Endothelial cell of umbilical vein (primary cell): ENCODE results near the gene BCAS3. TPM values are rescaled to one million over a fixed set of nuclear protein-coding genes. Genes with fewer than 3 reads are reported as not detected.

Experiments used
- BruUV-seq: library from RNA; stranded (reverse); fragments of 400-500 nt; replicated peaks from 2 replicates; lab custom pipeline; 2021; lab: Mats Ljungman, UMichigan
- CTCF ChIA-PET: fragments of 300-600, 350-600 bp; sonication (Branson Sonifier 250); formaldehyde crosslinking; loops from one replicate; lab custom pipeline; 2021; ENCODE audit warnings: antibody characterized with exemption, inconsistent platforms; lab: Charles Lee
- POLR2A ChIA-PET: fragments of 300-600, 350-600 bp; sonication (Branson Sonifier 250); formaldehyde crosslinking; loops from one replicate; lab custom pipeline; 2021; ENCODE audit warnings: antibody characterized with exemption, inconsistent platforms; lab: Charles Lee
- DNase-seq: peaks from one replicate; pipeline ENCODE4 v3.0.0-alpha.2; 2011; ENCODE audit warnings: low read depth, low spot score
- FAIRE-seq: peaks from 2 replicates; lab custom pipeline; 2011; peaks lifted over from hg19 to GRCh38; lab: Jason Lieb, UNC
- H2AFZ ChIP-seq: 2 replicates; pipeline ENCODE4 v1.6.0; 2012; ENCODE audit warnings: low read depth, low read length, control low read depth, inconsistent platforms
- H3K27ac ChIP-seq: 2 replicates; pipeline ENCODE4 v1.5.1; 2011; ENCODE audit warnings: low read depth, mild to moderate bottlenecking, control low read depth, low read length, moderate library complexity; ENCODE audit not compliant: insufficient read depth
- H3K27me3 ChIP-seq, 2 experiments: 2 replicates each; pipeline versions ENCODE4 v1.6.0 to v1.6.1; 2011; ENCODE audit warnings: low read length in 2 of 2, mixed read lengths in 1 of 2; ENCODE audit not compliant: control insufficient read depth in 2 of 2, insufficient read depth in 2 of 2
- H3K36me3 ChIP-seq, 2 experiments: 2 replicates in 1 of 2; 3 replicates in 1 of 2; pipeline ENCODE4 v1.5.1; 2011; ENCODE audit warnings: low read length in 2 of 2, mild to moderate bottlenecking in 1 of 2, moderate library complexity in 1 of 2; ENCODE audit not compliant: control insufficient read depth in 2 of 2, insufficient read depth in 2 of 2; ENCODE audit errors: extremely low read depth in 1 of 2
- H3K4me1 ChIP-seq: 3 replicates; pipeline ENCODE4 v1.5.1; 2011; ENCODE audit warnings: mild to moderate bottlenecking, low read length; ENCODE audit not compliant: control insufficient read depth, insufficient read depth; ENCODE audit errors: extremely low read depth
- H3K4me2 ChIP-seq: 2 replicates; pipeline ENCODE4 v1.6.1; 2011; ENCODE audit warnings: low read length, control low read depth, mixed read lengths; ENCODE audit not compliant: insufficient read depth
- H3K4me3 ChIP-seq, 3 experiments: fragments of 200-600 bp in 1 of 3; sonication (generic), shearing (Covaris generic) in 1 of 3; replicated peaks in 1 of 3; 2 replicates each; pipeline ENCODE4 v1.5.1; 2011 to 2016; ENCODE audit warnings: control low read depth in 3 of 3, low read length in 3 of 3, mild to moderate bottlenecking in 2 of 3, inconsistent platforms in 1 of 3, low read depth in 1 of 3, moderate library complexity in 1 of 3; ENCODE audit not compliant: insufficient read depth in 1 of 3
- H3K79me2 ChIP-seq: 2 replicates; pipeline ENCODE4 v1.6.0; 2012; ENCODE audit warnings: low read length, inconsistent platforms; ENCODE audit not compliant: control insufficient read depth, insufficient read depth
- H3K9ac ChIP-seq: replicated peaks from 2 replicates; pipeline ENCODE3; 2011; ENCODE audit warnings: low read length, control low read depth; ENCODE audit not compliant: insufficient read depth; ENCODE audit errors: extremely low read depth
- H3K9me1 ChIP-seq: replicated peaks from 3 replicates; pipeline ENCODE4 v1.6.0; 2011; ENCODE audit warnings: mild to moderate bottlenecking, low read length; ENCODE audit not compliant: control insufficient read depth, insufficient read depth; ENCODE audit errors: extremely low read depth
- H3K9me3 ChIP-seq: replicated peaks from 2 replicates; pipeline ENCODE4 v1.5.1; 2012; ENCODE audit warnings: low read length, inconsistent platforms; ENCODE audit not compliant: control insufficient read depth, insufficient read depth
- H4K20me1 ChIP-seq: replicated peaks from 2 replicates; pipeline ENCODE3; 2011; ENCODE audit warnings: mild to moderate bottlenecking, low read length; ENCODE audit not compliant: control insufficient read depth, insufficient read depth; ENCODE audit errors: extremely low read depth
- CTCF ChIP-seq, 2 donors: IDR thresholded peaks; 1 replicate in 1 of 2; 2 replicates in 1 of 2; pipeline ENCODE4 v1.5.1; 2011; ENCODE audit warnings: low read length in 2 of 2, mild to moderate bottlenecking in 2 of 2, moderate library complexity in 2 of 2, control low read depth in 1 of 2, inconsistent platforms in 1 of 2, low read depth in 1 of 2; ENCODE audit not compliant: insufficient read depth in 1 of 2; ENCODE audit errors: extremely low read depth in 1 of 2
- EZH2 ChIP-seq: IDR thresholded peaks from 2 replicates; pipeline ENCODE4 v1.6.1; 2012; ENCODE audit warnings: borderline replicate concordance, low read depth, mild to moderate bottlenecking, moderate library complexity, low read length, inconsistent platforms; ENCODE audit not compliant: severe bottlenecking
- FOS ChIP-seq: IDR thresholded peaks from 2 replicates; pipeline ENCODE4 v1.6.1; 2011; ENCODE audit warnings: mild to moderate bottlenecking, low read length, moderate library complexity, borderline replicate concordance; ENCODE audit not compliant: insufficient read depth
- GATA2 ChIP-seq: IDR thresholded peaks from 2 replicates; pipeline ENCODE4 v1.7.0; 2011; ENCODE audit warnings: low read depth, mild to moderate bottlenecking, moderate library complexity, mixed read lengths, low read length; ENCODE audit not compliant: insufficient read length, insufficient read depth
- JUN ChIP-seq: IDR thresholded peaks from 2 replicates; pipeline ENCODE4 v1.6.1; 2011; ENCODE audit warnings: borderline replicate concordance, low read depth; ENCODE audit not compliant: insufficient read length, insufficient read depth
- MYC ChIP-seq: IDR thresholded peaks from one replicate; pipeline ENCODE4 v1.6.1; 2011; ENCODE audit warnings: mild to moderate bottlenecking, low read depth, low read length
- POLR2A ChIP-seq: IDR thresholded peaks from 2 replicates; pipeline ENCODE4 v1.6.1; 2012; ENCODE audit warnings: low read depth, mild to moderate bottlenecking, control low read depth, low read length
- POLR2AphosphoS5 ChIP-seq: IDR thresholded peaks from 2 replicates; pipeline ENCODE4 v1.6.1; 2012; ENCODE audit warnings: low read depth, mild to moderate bottlenecking, control low read depth, low read length, moderate library complexity; ENCODE audit not compliant: insufficient read depth
- dilution Hi-C: fragments of 300-500 bp; cut with MboI; formaldehyde crosslinking; loops from one replicate; pipeline ENCODE4 v1.15.0; 2019; ENCODE audit warnings: low sequenced_read_pairs; ENCODE audit not compliant: extremely low pct_ligation_motif_present
- intact Hi-C: fragments of 100-400 bp; cut with micrococcal nuclease; formaldehyde crosslinking; loops from one replicate; pipeline ENCODE4 v1.10.0; 2022
- polyA plus RNA-seq, 4 experiments: library from polyadenylated mRNA; depleted of rRNA in 3 of 4; stranded (reverse) in 3 of 4; unstranded in 1 of 4; fragments of >200 nt; gene quantifications; 2 replicates each; pipeline versions ENCODE4 v1.2.1 to v1.2.3, GENCODE V29; 2011 to 2012; ENCODE audit warnings: missing spikeins in 1 of 4
- total RNA-seq: library from RNA; stranded (reverse); gene quantifications from 2 replicates; pipeline ENCODE4 v1.2.3, GENCODE V29; 2021
- TF ChIP-seq, protein P1 (sequence below): IDR thresholded peaks from 2 replicates; pipeline ENCODE4 v1.6.1; 2011; ENCODE audit not compliant: insufficient read depth, insufficient read length

Gene BCAS3
- total and polyA plus RNA-seq, 2 donors (not counting 3 experiments of a cell fraction or from before 2014, with no cell fraction given): 8.2 to 16.0 TPM

GRCh38 chr17:61118871-61119270 lies 441.2 kb downstream of the BCAS3 start:
- DNase-seq (no peak), FAIRE-seq (no peak)
- CTCF ChIA-PET: no interaction called here
- Histone ChIP-seq H3K9me1 (no peaks in the 10 kb centered on the region), H2AFZ (no peak overlapping the region), H3K4me3 (no peak overlapping the region), H3K4me1 (no peaks in the 10 kb centered on the region), H3K27me3 (no peaks in the 10 kb centered on the region), H3K79me2 (no peaks in the 10 kb centered on the region), H3K36me3 (no peaks in the 10 kb centered on the region), H3K27ac (no peak overlapping the region), H3K9ac (no peak overlapping the region), H3K4me2 (no peak overlapping the region), H3K9me3 (no peaks in the 10 kb centered on the region), H4K20me1 (no peaks in the 10 kb centered on the region)
- intact Hi-C loops (no loop called here), dilution Hi-C loops (no loop called here)
- TF ChIP-seq FOS (no peak), POLR2A (no peak), CTCF (IDR thresholded peaks at IDR 0.05; ENCODE audit: extremely low read depth in 1 of 2, insufficient read depth in 1 of 2, low read depth in 1 of 2, low read length in 2 of 2) (no peak)
- TF ChIP-seq, protein P1, sequence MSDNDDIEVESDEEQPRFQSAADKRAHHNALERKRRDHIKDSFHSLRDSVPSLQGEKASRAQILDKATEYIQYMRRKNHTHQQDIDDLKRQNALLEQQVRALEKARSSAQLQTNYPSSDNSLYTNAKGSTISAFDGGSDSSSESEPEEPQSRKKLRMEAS: no peak
- POLR2A ChIA-PET: no interaction called here
- no TSS peak for BruUV-seq

- Histone ChIP-seq H3K4me3 (no peak overlapping the region), H3K79me2 (no peaks in the 10 kb centered on the region), H3K9me3 (no peaks in the 10 kb centered on the region), H3K9me1 (no peaks in the 10 kb centered on the region), H3K27ac (no peak overlapping the region), H3K36me3 (no peaks in the 10 kb centered on the region), H3K4me1 (no peaks in the 10 kb centered on the region), H2AFZ (no peak overlapping the region), H3K4me2 (no peak overlapping the region), H3K27me3 (no peaks in the 10 kb centered on the region), H3K9ac (no peak overlapping the region), H4K20me1 (no peaks in the 10 kb centered on the region)
- DNase-seq (no peak), FAIRE-seq (no peak)
- TF ChIP-seq POLR2AphosphoS5 (no peak), POLR2A (no peak), CTCF (IDR thresholded peaks at IDR 0.05; ENCODE audit: extremely low read depth in 1 of 2, insufficient read depth in 1 of 2, low read depth in 1 of 2, low read length in 2 of 2) (no peak), GATA2 (no peak), FOS (no peak), JUN (no peak), EZH2 (no peak), MYC (no peak)
- TF ChIP-seq, protein P1: no peak
- CTCF ChIA-PET: no interaction called here
- POLR2A ChIA-PET: no interaction called here
- intact Hi-C loops: loop anchor here (10.0 kb wide), 1 partner anchor 62 kb away; no protein-coding TSS in a partner anchor
- no TSS peak for BruUV-seq
- dilution Hi-C loops: no loop called here
Measured at GRCh38 chr17:61122326-61122913, 444.8 kb downstream of the BCAS3 start.
